K562 (cell line): ENCODE data around the gene CCNI. TPM values are rescaled to one million over a fixed set of nuclear protein-coding genes. Genes with fewer than 3 reads are reported as not detected.

Experiments used
- CHD7 ChIP-seq: fragments of 200-600 bp; sonication (generic); IDR thresholded peaks from one replicate; pipeline ENCODE4 v1.6.1; 2012; ENCODE audit warnings: mild to moderate bottlenecking, low read depth, low read length, inconsistent platforms
- polyA plus RNA-seq, 8 experiments: library from polyadenylated mRNA; depleted of rRNA in 4 of 8; stranded (reverse) in 5 of 8; unstranded in 3 of 8; fragments of >200 nt; fragmentation: Nextera tagmentation in 2 of 8; fragmentation: Illumina TruSeq in 1 of 8; extraction: Ambion mirVana in 2 of 8; extraction: Trizol in 1 of 8; gene quantifications; 2 replicates each; pipeline versions ENCODE4 v1.2.1 to v1.2.3, GENCODE V29; 2011 to 2014; ENCODE audit warnings: inconsistent platforms in 1 of 8, missing spikeins in 1 of 8
- total RNA-seq, 7 experiments: library from RNA; depleted of rRNA in 6 of 7; stranded (reverse); fragments of >200 nt in 6 of 7; fragmentation: Illumina TruSeq in 2 of 7; extraction: Trizol in 2 of 7; gene quantifications; 2 replicates each; pipeline versions ENCODE4 v1.2.1 to v1.2.3, GENCODE V29; 2011 to 2021; ENCODE audit warnings: low replicate concordance in 1 of 7

CCNI gene
- total and polyA plus RNA-seq, 9 of the 15 experiments (the other 6 are each of a cell fraction or from before 2014, with no cell fraction given), result 43.3 to 159 (median 98.5) TPM

GRCh38 chr4:77014256-77014655 is 61.5 kb downstream of the CCNI start (continued):
- no peak for TF ChIP-seq CHD7
